NCI-H446 (cell line): ENCODE measurements around the gene IL5.
A peak's percentile ranks its signal among the peaks of the same experiment; 100 is the strongest.

Experiments
- DNase-seq, 2 experiments: peaks; one replicate each; lab custom pipeline; 2025; lab: John Stamatoyannopoulos, UW

The IL5 gene

DNA sequence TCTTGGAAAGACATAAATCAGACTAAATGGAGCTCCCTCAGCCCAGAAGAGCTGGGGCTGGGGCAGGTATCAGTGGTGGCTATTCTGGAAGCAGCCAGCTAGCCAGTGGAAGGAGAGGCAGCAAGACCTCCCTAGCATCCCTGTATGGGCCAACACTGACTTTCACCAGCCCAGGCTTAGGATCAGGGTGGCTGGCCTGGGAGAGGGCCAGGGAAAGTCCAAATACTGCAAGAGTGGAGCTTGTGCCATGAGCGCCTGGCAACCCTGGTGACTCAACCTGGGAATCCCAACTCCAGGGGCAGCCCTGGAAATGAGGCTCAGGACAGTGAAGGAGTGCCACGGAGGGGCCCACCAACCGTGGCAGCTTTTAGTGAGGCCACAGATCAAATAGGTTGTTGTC, 45.2 kb downstream of the IL5 start:
- DNase-seq = no peak

GRCh38 chr5:132497488-132497997, 45.8 kb downstream of the IL5 start:
- no peak for DNase-seq

DNA sequence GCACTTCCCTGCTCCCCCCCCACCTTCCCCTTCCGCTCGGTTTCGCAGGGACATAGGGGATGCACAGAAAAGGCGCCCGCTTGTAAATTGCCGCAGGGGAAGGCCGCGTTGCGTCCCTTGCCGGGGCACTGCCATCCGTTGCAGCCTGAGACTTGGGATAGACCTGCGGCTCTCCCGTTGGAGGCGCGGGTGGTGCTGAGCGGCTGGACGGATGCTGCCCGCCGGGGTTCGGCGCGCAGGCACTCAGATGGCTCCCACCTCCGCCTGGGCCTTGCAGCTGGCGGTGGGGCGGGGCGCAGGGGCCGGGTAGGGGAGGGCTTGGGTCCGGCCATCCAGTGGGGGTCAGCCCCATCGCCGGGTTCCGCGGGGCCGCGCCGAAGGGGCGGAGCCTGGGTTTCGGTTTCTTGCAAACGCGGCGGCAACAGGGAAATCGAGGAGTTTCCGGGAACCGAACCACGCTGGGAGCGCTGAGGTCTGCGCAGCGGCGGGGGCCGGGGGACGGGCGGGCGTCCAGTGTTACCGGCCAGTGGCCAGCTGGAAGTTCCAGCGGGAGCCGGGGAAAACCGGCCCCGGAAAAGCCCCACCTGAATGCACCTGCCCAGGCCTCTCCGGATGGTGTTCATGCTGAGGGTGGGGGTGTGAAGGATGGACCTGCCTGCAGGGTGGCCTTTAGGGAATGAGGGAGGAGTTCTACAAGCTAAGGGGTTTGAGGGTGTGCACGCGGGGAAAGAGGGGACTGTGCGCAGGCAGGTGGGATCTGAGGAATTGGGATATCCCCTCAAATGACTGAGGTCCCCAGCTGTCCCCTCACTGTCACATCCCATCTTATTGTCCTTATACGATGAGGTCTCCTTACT, 46.5 kb downstream of the IL5 start:
- DNase-seq = no peak

GRCh38 chr5:132496191-132496630, 47.1 kb downstream of the IL5 start:
- no peak for DNase-seq

GRCh38 chr5:132495667-132496190, 47.6 kb downstream of the IL5 start:
- peak in 1 of 2 experiments; percentile 36 for DNase-seq

DNA sequence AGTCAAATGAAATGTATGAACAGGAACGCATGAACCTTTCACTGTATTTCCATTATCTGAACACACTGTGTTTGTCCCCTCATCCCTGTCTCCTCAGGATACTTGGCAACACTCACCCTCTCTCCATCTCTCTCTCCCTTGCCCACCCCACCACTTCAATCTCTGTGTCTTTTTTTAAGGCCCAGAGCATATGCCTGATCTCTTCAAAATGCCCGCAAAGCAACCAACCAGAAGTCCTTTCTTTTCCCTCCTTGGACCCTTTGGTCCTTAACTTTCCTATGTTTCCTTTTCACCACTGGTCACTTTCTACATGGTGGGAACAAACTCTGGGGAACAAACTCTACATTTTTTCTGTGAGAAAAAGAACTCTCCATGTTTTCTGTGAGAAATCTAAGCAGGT, 49.5 kb downstream of the IL5 start:
- no peak for DNase-seq

GRCh38 chr5:132493241-132493640, 50.1 kb downstream of the IL5 start:
- DNase-seq = no peak

- no peak for DNase-seq
Measured at GRCh38 chr5:132492386-132493125, 50.8 kb downstream of the IL5 start.
